HepG2 (cell line): ENCODE measurements around the gene MRPL43. TPM values are rescaled to one million over a fixed set of nuclear protein-coding genes. Genes with fewer than 3 reads are reported as not detected.

Experiments
- AGO2 ChIP-seq: fragments of 200-400 bp; formaldehyde crosslinking; optimal IDR thresholded peaks from 2 replicates; pipeline ENCODE3; 2017; ENCODE audit warnings: mild to moderate bottlenecking, low read depth, low read length, moderate library complexity
- ASH2L ChIP-seq: fragments of 300-600, 200-600 bp; sonication (generic); IDR thresholded peaks from 2 replicates; pipeline ENCODE4 v1.7.0; 2017; ENCODE audit warnings: low read depth, mild to moderate bottlenecking, moderate library complexity, mixed read lengths, low read length; ENCODE audit not compliant: insufficient read length
- FOXK2 ChIP-seq: fragments of 450-650 bp; IDR thresholded peaks from 2 replicates; pipeline ENCODE4 v1.6.1; 2016
- HES4 ChIP-seq: sonication (generic); formaldehyde crosslinking; IDR thresholded peaks from 2 replicates; pipeline ENCODE4 v1.9.0; 2021; ENCODE audit warnings: mild to moderate bottlenecking, missing genetic modification reagents, borderline replicate concordance
- HNF4A ChIP-seq: sonication (generic); formaldehyde crosslinking; IDR thresholded peaks from 2 replicates; pipeline ENCODE4 v1.4.0; 2020; ENCODE audit warnings: missing genetic modification reagents
- KLF13 ChIP-seq: sonication (generic); formaldehyde crosslinking; IDR thresholded peaks from 2 replicates; pipeline ENCODE4 v1.4.0; 2020; ENCODE audit warnings: mild to moderate bottlenecking, missing genetic modification reagents
- NCOA1 ChIP-seq: sonication (generic); formaldehyde crosslinking; IDR thresholded peaks from 2 replicates; pipeline ENCODE4 v1.9.0; 2021; ENCODE audit warnings: missing genetic modification reagents
- PHF5A ChIP-seq: IDR thresholded peaks from one replicate; pipeline ENCODE4 v1.6.1; 2018; ENCODE audit warnings: low read depth, missing genetic modification reagents; ENCODE audit not compliant: unreplicated experiment
- PHF8 ChIP-seq: sonication (generic); formaldehyde crosslinking; IDR thresholded peaks from 2 replicates; pipeline ENCODE4 v1.5.0; 2020; ENCODE audit warnings: missing genetic modification reagents
- RARA ChIP-seq: IDR thresholded peaks from 2 replicates; pipeline ENCODE4 v1.6.1; 2016; ENCODE audit warnings: missing genetic modification reagents, missing compliant biosample characterization
- RFXAP ChIP-seq: sonication (generic); formaldehyde crosslinking; IDR thresholded peaks from 2 replicates; pipeline ENCODE4 v1.4.0; 2020; ENCODE audit warnings: missing genetic modification reagents, borderline replicate concordance
- SMARCC2 ChIP-seq: fragments of 450-650 bp; IDR thresholded peaks from 2 replicates; pipeline ENCODE4 v1.6.1; 2017; ENCODE audit warnings: antibody characterized with exemption, mild to moderate bottlenecking
- TAF15 ChIP-seq: fragments of 200-400 bp; formaldehyde crosslinking; IDR thresholded peaks from one replicate; pipeline ENCODE4 v1.6.1; 2018; ENCODE audit warnings: mild to moderate bottlenecking, low read depth, low read length; ENCODE audit not compliant: poor library complexity, severe bottlenecking
- TOE1 ChIP-seq: sonication (generic); formaldehyde crosslinking; IDR thresholded peaks from 2 replicates; pipeline ENCODE4 v1.4.0; 2020; ENCODE audit warnings: mild to moderate bottlenecking, missing genetic modification reagents
- ZHX2 ChIP-seq, 2 experiments: sonication (generic) in 1 of 2; formaldehyde crosslinking in 1 of 2; IDR thresholded peaks; 2 replicates each; pipeline versions ENCODE4 v1.6.1 to v1.9.0; 2014 to 2022; ENCODE audit warnings: antibody characterized with exemption in 1 of 2, borderline replicate concordance in 1 of 2, inconsistent platforms in 1 of 2, low read depth in 1 of 2, missing genetic modification reagents in 1 of 2
- ZNF101 ChIP-seq: sonication (generic); formaldehyde crosslinking; IDR thresholded peaks from 2 replicates; pipeline ENCODE4 v1.4.0; 2020; ENCODE audit warnings: mild to moderate bottlenecking, low read depth, missing genetic modification reagents, borderline replicate concordance
- ZNF235 ChIP-seq: sonication (generic); formaldehyde crosslinking; IDR thresholded peaks from 2 replicates; pipeline ENCODE4 v1.8.1; 2023; ENCODE audit warnings: mild to moderate bottlenecking, missing genetic modification reagents, borderline replicate concordance
- ZNF30 ChIP-seq: sonication (generic); formaldehyde crosslinking; IDR thresholded peaks from 2 replicates; pipeline ENCODE4 v1.5.0; 2020; ENCODE audit warnings: mild to moderate bottlenecking, missing genetic modification reagents
- ZNF33B ChIP-seq: sonication (generic); formaldehyde crosslinking; IDR thresholded peaks from 2 replicates; pipeline ENCODE4 v1.5.1; 2020; ENCODE audit warnings: mild to moderate bottlenecking, missing genetic modification reagents
- ZNF768 ChIP-seq: sonication (generic); formaldehyde crosslinking; IDR thresholded peaks from 2 replicates; pipeline ENCODE4 v1.4.0; 2020; ENCODE audit warnings: missing genetic modification reagents
- polyA plus RNA-seq, 8 experiments: library from polyadenylated mRNA; depleted of rRNA in 3 of 8; stranded (reverse) in 7 of 8; unstranded in 1 of 8; fragments of >200 nt; fragmentation: Illumina TruSeq in 4 of 8; extraction: Trizol in 4 of 8; gene quantifications; 2 replicates each; pipeline versions ENCODE4 v1.2.1 to v1.2.3, GENCODE V29; 2011 to 2016; ENCODE audit warnings: low read depth in 4 of 8, missing spikeins in 1 of 8, mixed read lengths in 1 of 8; ENCODE audit not compliant: insufficient read depth in 1 of 8
- total RNA-seq, 5 experiments: library from RNA; depleted of rRNA; stranded (reverse); fragments of >200 nt; fragmentation: Illumina TruSeq; extraction: Trizol; gene quantifications; 2 replicates each; pipeline ENCODE4 v1.2.3, GENCODE V29; 2016; ENCODE audit warnings: low read depth in 1 of 5
- TF ChIP-seq, protein P1 (sequence below): sonication (generic); formaldehyde crosslinking; IDR thresholded peaks from 2 replicates; pipeline ENCODE4 v1.4.0; 2020; ENCODE audit warnings: missing genetic modification reagents
- TF ChIP-seq, protein P2 (sequence below): sonication (generic); formaldehyde crosslinking; IDR thresholded peaks from 2 replicates; pipeline ENCODE4 v1.4.0; 2020; ENCODE audit warnings: mild to moderate bottlenecking, missing genetic modification reagents, borderline replicate concordance

Gene MRPL43
- total and polyA plus RNA-seq, 2 of the 13 experiments (the other 11 are each of a cell fraction or from before 2014, with no cell fraction given): 71.0 to 73.7 TPM

DNA sequence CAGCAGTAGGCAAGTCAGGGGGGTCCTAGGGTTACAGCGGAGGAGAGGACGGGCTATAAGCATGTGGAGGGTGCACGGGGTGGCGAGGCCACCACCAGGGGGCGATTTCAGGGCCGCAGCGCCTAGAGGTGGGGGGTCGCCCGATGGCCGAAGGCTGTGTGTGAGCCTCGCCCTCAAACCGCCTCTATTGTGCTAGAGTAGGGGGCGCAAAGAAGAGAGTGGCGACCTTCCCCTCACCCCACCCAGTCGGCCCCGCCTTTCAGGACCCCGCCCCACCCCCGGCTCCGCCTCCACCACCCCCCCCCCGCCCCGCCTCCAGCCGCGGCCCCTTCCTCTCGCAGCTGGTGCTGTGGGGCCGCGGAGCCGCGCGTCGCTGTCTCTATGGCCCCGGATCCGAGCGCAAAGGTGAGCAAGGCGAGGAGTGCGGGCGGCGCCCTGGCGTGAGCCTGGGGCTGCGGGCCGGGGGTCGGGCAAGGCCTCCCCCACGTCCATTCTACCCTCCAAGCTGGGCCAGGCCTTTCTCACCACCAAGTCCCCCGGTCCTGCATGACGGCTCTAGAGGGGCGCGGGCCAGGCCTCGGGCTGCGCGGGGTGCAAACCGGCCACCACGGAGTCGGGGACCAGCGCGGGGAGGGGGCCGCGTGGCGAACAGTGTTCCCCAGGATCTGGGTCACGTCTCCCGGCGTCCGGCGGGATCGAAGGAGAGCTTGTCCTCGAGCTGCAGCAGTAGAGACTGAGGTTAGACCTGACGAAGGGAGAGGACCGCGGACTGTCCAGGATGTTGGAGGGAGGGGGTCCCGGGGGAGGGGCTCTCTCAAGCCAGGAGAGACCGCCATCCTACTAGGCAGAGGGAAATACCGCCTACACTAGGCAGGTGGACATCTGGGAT is 17.9 kb downstream of the MRPL43 start, which contains the start of gene SEMA4G (continued):
- TF ChIP-seq SMARCC2 (no peak), HNF4A (CRISPR knock-in tag) (no peak; the same call in 1 of the 2 replicates), PHF5A (CRISPR knock-in tag) (no peak), AGO2 (peak; percentile 99), RARA (CRISPR knock-in tag) (no peak; the same call in 1 of the 2 replicates), ZNF33B (no peak), ASH2L (no peak), HES4 (0 out of 2 replicates have a peak, but pooled peaks have one; percentile 35), ZHX2 (IDR thresholded peaks at IDR 0.05; ENCODE audit: low read depth) (no peak), ZHX2 (CRISPR knock-in tag; IDR thresholded peaks at IDR 0.05; ENCODE audit: borderline replicate concordance) (no peak), ZNF235 (CRISPR knock-in tag) (no peak; the same call in 1 of the 2 replicates), PHF8 (CRISPR knock-in tag) (peak; percentile 77), TAF15 (no peak), TOE1 (CRISPR knock-in tag) (no peak), KLF13 (CRISPR knock-in tag) (no peak), RFXAP (CRISPR knock-in tag) (no peak; the same call in 1 of the 2 replicates), ZNF768 (CRISPR knock-in tag) (peak; percentile 12; the same call in 1 of the 2 replicates), FOXK2 (no peak), ZNF30 (no peak; the same call in 1 of the 2 replicates), ZNF101 (no peak), NCOA1 (peak; percentile 1; the same call in 1 of the 2 replicates)
- TF ChIP-seq, protein P1, sequence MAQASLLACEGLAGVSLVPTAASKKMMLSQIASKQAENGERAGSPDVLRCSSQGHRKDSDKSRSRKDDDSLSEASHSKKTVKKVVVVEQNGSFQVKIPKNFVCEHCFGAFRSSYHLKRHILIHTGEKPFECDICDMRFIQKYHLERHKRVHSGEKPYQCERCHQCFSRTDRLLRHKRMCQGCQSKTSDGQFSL (CRISPR knock-in tag): peak; percentile 95
- TF ChIP-seq, protein P2, sequence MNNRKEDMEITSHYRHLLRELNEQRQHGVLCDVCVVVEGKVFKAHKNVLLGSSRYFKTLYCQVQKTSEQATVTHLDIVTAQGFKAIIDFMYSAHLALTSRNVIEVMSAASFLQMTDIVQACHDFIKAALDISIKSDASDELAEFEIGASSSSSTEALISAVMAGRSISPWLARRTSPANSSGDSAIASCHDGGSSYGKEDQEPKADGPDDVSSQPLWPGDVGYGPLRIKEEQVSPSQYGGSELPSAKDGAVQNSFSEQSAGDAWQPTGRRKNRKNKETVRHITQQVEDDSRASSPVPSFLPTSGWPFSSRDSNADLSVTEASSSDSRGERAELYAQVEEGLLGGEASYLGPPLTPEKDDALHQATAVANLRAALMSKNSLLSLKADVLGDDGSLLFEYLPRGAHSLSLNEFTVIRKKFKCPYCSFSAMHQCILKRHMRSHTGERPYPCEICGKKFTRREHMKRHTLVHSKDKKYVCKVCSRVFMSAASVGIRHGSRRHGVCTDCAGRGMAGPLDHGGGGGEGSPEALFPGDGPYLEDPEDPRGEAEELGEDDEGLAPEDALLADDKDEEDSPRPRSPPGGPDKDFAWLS (CRISPR knock-in tag): no peak
